Measurements from ENCODE around the gene CTDSPL. TPM values are rescaled to one million over a fixed set of nuclear protein-coding genes. Genes with fewer than 3 reads are reported as not detected.

CTDSPL gene
- total RNA-seq, 1 experiment from 2014 or later: 124 TPM

- DNase-seq: no peak
- H3K9me3 ChIP-seq (ENCODE audit: insufficient read depth, low read depth): no peaks in the 10 kb centered on the region
- no peaks in the 10 kb centered on the region for H3K27me3 ChIP-seq (ENCODE audit: insufficient read depth, low read depth)
- H3K79me2 ChIP-seq (ENCODE audit: low read depth): no peaks in the 10 kb centered on the region
- no peak overlapping the region for H3K4me2 ChIP-seq
- H2AFZ ChIP-seq: no peak overlapping the region
- no TSS peak for BruUV-seq (replicated peaks)
- H3K4me3 ChIP-seq: no peak overlapping the region
- intact Hi-C loops (cut with micrococcal nuclease; ENCODE audit: unreplicated experiment): loop anchor here (1.0 to 2.0 kb wide), 3 partner anchors 23 to 506 kb away; no protein-coding TSS in a partner anchor
- POLR2A ChIA-PET (ENCODE audit: unreplicated experiment): interaction anchor here (0.7 to 1.0 kb wide), 2 partner anchors 23 to 36 kb away, joined by 3 to 6 read pairs; no protein-coding TSS in a partner anchor
- TF ChIP-seq EZH2 (IDR thresholded peaks at IDR 0.05; ENCODE audit: low read depth) (no peak), CTCF (conservative IDR thresholded peaks at IDR 0.05) (no peak)
- no peaks in the 10 kb centered on the region for H3K4me1 ChIP-seq (replicated peaks; ENCODE audit: insufficient read depth)
- H3K9me2 ChIP-seq (ENCODE audit: insufficient read depth): no peaks in the 10 kb centered on the region
- no peaks in the 10 kb centered on the region; the same call in 1 of the 2 replicates for H3F3A ChIP-seq (ENCODE audit: insufficient read depth, low read depth)
- no peaks in the 10 kb centered on the region; the same call in 1 of the 2 replicates for H3K36me3 ChIP-seq (ENCODE audit: low read depth)
- H4K20me1 ChIP-seq (ENCODE audit: insufficient read depth): no peaks in the 10 kb centered on the region
- CTCF ChIA-PET: interaction anchor here (0.6 to 2.4 kb wide), 4 partner anchors 9 to 37 kb away, joined by 3 to 18 read pairs (median 6); partner anchors contain the start of gene VILL
- no peak overlapping the region for H3K27ac ChIP-seq
Measured at GRCh38 chr3:37973246-37974054, 111.8 kb downstream of the CTDSPL start.

GRCh38 chr3:37974121-37975083 is 112.7 kb downstream of the CTDSPL start:
- no peaks in the 10 kb centered on the region for H3K4me1 ChIP-seq (replicated peaks; ENCODE audit: insufficient read depth)
- no peak overlapping the region for H3K4me2 ChIP-seq
- no peak overlapping the region for H2AFZ ChIP-seq
- ChIA-PET POLR2A (ENCODE audit: unreplicated experiment) (interaction anchor here (0.7 kb wide), 1 partner anchor 35 kb away, joined by 6 read pairs; no protein-coding TSS in a partner anchor), CTCF (interaction anchor here (0.6 to 2.4 kb wide), 10 partner anchors 10 to 324 kb away, joined by 3 to 18 read pairs (median 4); partner anchors contain the start of gene VILL)
- H3K27ac ChIP-seq: no peak overlapping the region
- H3K36me3 ChIP-seq (ENCODE audit: low read depth): no peaks in the 10 kb centered on the region
- no peaks in the 10 kb centered on the region for H3K9me2 ChIP-seq (ENCODE audit: insufficient read depth)
- peak; percentile 47 to 62 for DNase-seq
- H3K4me3 ChIP-seq: no peak overlapping the region
- no peaks in the 10 kb centered on the region for H4K20me1 ChIP-seq (ENCODE audit: insufficient read depth)
- peak; percentile 85 for TF ChIP-seq CTCF (conservative IDR thresholded peaks at IDR 0.05)
- TF ChIP-seq EZH2 (IDR thresholded peaks at IDR 0.05; ENCODE audit: low read depth): no peak
- no peaks in the 10 kb centered on the region for H3K79me2 ChIP-seq (ENCODE audit: low read depth)
- H3K9me3 ChIP-seq (ENCODE audit: insufficient read depth, low read depth): no peaks in the 10 kb centered on the region
- no peaks in the 10 kb centered on the region for H3K27me3 ChIP-seq (ENCODE audit: insufficient read depth, low read depth)
- intact Hi-C loops (cut with micrococcal nuclease; ENCODE audit: unreplicated experiment): loop anchor here (1.0 to 2.0 kb wide), 3 partner anchors 22 to 505 kb away; no protein-coding TSS in a partner anchor
- peaks cover 1% of the 10 kb centered on the region for H3F3A ChIP-seq (ENCODE audit: insufficient read depth, low read depth)
- BruUV-seq (replicated peaks): no TSS peak

All from PC-9 (cell line).